Hepatocyte (in vitro differentiated cells): Measurements from ENCODE around the gene GAB1. TPM values are rescaled to one million over a fixed set of nuclear protein-coding genes. Genes with fewer than 3 reads are reported as not detected.

ENCODE experiments used
- DNase-seq: peaks from one replicate; pipeline ENCODE4 v3.0.0-alpha.2; 2016; ENCODE audit warnings: low spot score
- H2AFZ ChIP-seq: fragments of 200-600 bp; sonication (generic); 2 replicates; pipeline ENCODE4 v1.6.0; 2016; ENCODE audit warnings: antibody characterized with exemption, mild to moderate bottlenecking
- H3K27ac ChIP-seq: fragments of 200-600 bp; sonication (generic); 2 replicates; pipeline ENCODE4 v1.5.1; 2016; ENCODE audit warnings: mild to moderate bottlenecking
- H3K27me3 ChIP-seq: fragments of 200-600 bp; sonication (generic); 2 replicates; pipeline ENCODE4 v1.6.1; 2016
- H3K36me3 ChIP-seq: fragments of 200-600 bp; sonication (generic); replicated peaks from 2 replicates; pipeline ENCODE4 v1.5.1; 2016; ENCODE audit warnings: low read depth; ENCODE audit not compliant: insufficient read depth
- H3K4me1 ChIP-seq: fragments of 200-600 bp; sonication (generic); 2 replicates; pipeline ENCODE4 v1.5.1; 2016; ENCODE audit warnings: mild to moderate bottlenecking, moderate library complexity; ENCODE audit not compliant: insufficient read depth
- H3K4me2 ChIP-seq: fragments of 200-600 bp; sonication (generic); 2 replicates; pipeline ENCODE4 v1.6.0; 2016
- H3K4me3 ChIP-seq: fragments of 200-600 bp; sonication (generic); 2 replicates; pipeline ENCODE4 v1.5.1; 2016; ENCODE audit warnings: mild to moderate bottlenecking
- H3K79me2 ChIP-seq: fragments of 200-600 bp; sonication (generic); 2 replicates; pipeline ENCODE4 v1.6.0; 2017; ENCODE audit warnings: mild to moderate bottlenecking
- H3K9me2 ChIP-seq: fragments of 200-600 bp; sonication (generic); replicated peaks from 2 replicates; pipeline ENCODE4 v1.6.0; 2017; ENCODE audit warnings: mild to moderate bottlenecking; ENCODE audit not compliant: insufficient read depth
- H3K9me3 ChIP-seq: fragments of 200-600 bp; sonication (generic); 2 replicates; pipeline ENCODE4 v1.5.1; 2016; ENCODE audit warnings: low read depth, mild to moderate bottlenecking
- H4K20me1 ChIP-seq: fragments of 200-600 bp; sonication (generic); 2 replicates; pipeline ENCODE4 v1.6.0; 2016; ENCODE audit warnings: mild to moderate bottlenecking; ENCODE audit not compliant: insufficient read depth, poor library complexity, severe bottlenecking
- CTCF ChIP-seq: fragments of 200-600 bp; sonication (generic); IDR thresholded peaks from 2 replicates; pipeline ENCODE4 v1.5.1; 2016; ENCODE audit warnings: antibody characterized with exemption, mild to moderate bottlenecking; ENCODE audit not compliant: poor library complexity
- EZH2 ChIP-seq: fragments of 200-600 bp; sonication (generic); IDR thresholded peaks from 2 replicates; pipeline ENCODE4 v1.6.1; 2016; ENCODE audit warnings: antibody characterized with exemption, mild to moderate bottlenecking, borderline replicate concordance
- EZH2phosphoT487 ChIP-seq: fragments of 200-600 bp; sonication (generic); IDR thresholded peaks from one replicate; pipeline ENCODE4 v1.6.1; 2018; ENCODE audit warnings: antibody characterized with exemption, mild to moderate bottlenecking, low read depth, moderate library complexity; ENCODE audit not compliant: unreplicated experiment, severe bottlenecking
- WGBS: methylation state at CpG from one replicate; pipeline ENCODE4 v1.1.6; 2016; ENCODE audit warnings: low lambda C conversion rate; ENCODE audit errors: missing lambda C conversion rate; 5-methylcytosine and 5-hydroxymethylcytosine counted together
- polyA plus RNA-seq: library from polyadenylated mRNA; unstranded; fragments of >200 nt; fragmentation: Nextera tagmentation; extraction: Ambion mirVana; gene quantifications from 2 replicates; pipeline ENCODE4 v1.2.1, GENCODE V29; 2016
- total RNA-seq: library from RNA; depleted of rRNA; stranded (reverse); fragments of >200 nt; gene quantifications from 2 replicates; pipeline ENCODE4 v1.2.3, GENCODE V29; 2014

GAB1 gene
- total and polyA plus RNA-seq, 2 experiments from 2014 or later = 10.9 to 30.7 TPM

GRCh38 chr4:143326735-143327134 is 9.9 kb upstream of the GAB1 start:
- Histone ChIP-seq H4K20me1 (no peaks in the 10 kb centered on the region), H3K9me3 (no peaks in the 10 kb centered on the region), H3K27me3 (no peaks in the 10 kb centered on the region), H3K4me1 (no peaks in the 10 kb centered on the region), H3K9me2 (no peaks in the 10 kb centered on the region), H2AFZ (no peak overlapping the region), H3K79me2 (no peaks in the 10 kb centered on the region), H3K27ac (no peak overlapping the region), H3K4me2 (no peak overlapping the region), H3K4me3 (no peak overlapping the region), H3K36me3 (no peaks in the 10 kb centered on the region)
- no peak for DNase-seq
- TF ChIP-seq CTCF (no peak), EZH2phosphoT487 (no peak), EZH2 (no peak)
- WGBS = 63% methylated on average over 4 of the region's 4 CpGs

DNA sequence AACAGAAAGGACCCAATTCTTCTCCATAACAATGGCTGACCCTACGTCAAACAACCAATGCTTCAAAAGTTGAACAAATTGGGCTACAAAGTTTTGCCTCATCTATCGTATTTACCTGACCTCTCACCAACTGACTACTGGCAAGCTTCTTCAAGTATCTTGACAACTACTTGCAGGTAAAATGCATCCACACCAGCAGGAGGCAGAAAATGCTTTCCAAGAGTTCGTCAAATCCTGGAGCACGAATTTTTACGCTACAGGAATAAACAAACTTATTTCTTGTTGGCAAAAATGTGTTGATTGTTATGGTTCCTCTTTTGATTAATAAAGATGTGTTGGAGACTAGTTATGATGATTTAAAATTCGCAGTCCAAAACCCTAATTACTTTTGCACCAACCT is 6.7 kb upstream of the GAB1 start:
- Histone ChIP-seq H3K79me2 (no peaks in the 10 kb centered on the region), H3K9me3 (no peaks in the 10 kb centered on the region), H3K36me3 (no peaks in the 10 kb centered on the region), H3K27me3 (no peaks in the 10 kb centered on the region), H3K9me2 (no peaks in the 10 kb centered on the region), H2AFZ (no peak overlapping the region), H3K27ac (no peak overlapping the region), H4K20me1 (no peaks in the 10 kb centered on the region), H3K4me2 (no peak overlapping the region), H3K4me1 (no peaks in the 10 kb centered on the region), H3K4me3 (no peak overlapping the region)
- TF ChIP-seq EZH2phosphoT487 (no peak), EZH2 (no peak), CTCF (no peak)
- no peak for DNase-seq
- WGBS = 93% methylated on average over 6 of the region's 6 CpGs

GRCh38 chr4:143335979-143336780 is 496 bp upstream of the GAB1 start:
- no peaks in the 10 kb centered on the region for H3K36me3 ChIP-seq
- DNase-seq = peak; percentile 90
- peak overlapping the region; percentile 82 for H2AFZ ChIP-seq
- peak overlapping the region; percentile 95 for H3K4me3 ChIP-seq
- H3K4me2 ChIP-seq = peak overlapping the region; percentile 83
- no peaks in the 10 kb centered on the region for H3K9me2 ChIP-seq
- peaks cover 23% of the 10 kb centered on the region for H4K20me1 ChIP-seq
- H3K27ac ChIP-seq = peak overlapping the region; percentile 94
- H3K9me3 ChIP-seq = no peaks in the 10 kb centered on the region
- WGBS = under 1% methylated on average over 36 of the region's 85 CpGs
- no peaks in the 10 kb centered on the region for H3K27me3 ChIP-seq
- H3K79me2 ChIP-seq = peaks cover 9% of the 10 kb centered on the region
- TF ChIP-seq CTCF (no peak), EZH2phosphoT487 (no peak), EZH2 (no peak)
- no peaks in the 10 kb centered on the region for H3K4me1 ChIP-seq
